Measurements from ENCODE around the gene YAP1.

YAP1 gene

GRCh38 chr11:102157219-102157618 lies 47.0 kb downstream of the YAP1 start:
- DNase-seq (ENCODE audit: low read depth in 2 of 2), result no peak

GRCh38 chr11:102158164-102158735 lies 48.0 kb downstream of the YAP1 start:
- DNase-seq (ENCODE audit: low read depth in 2 of 2), result no peak

DNA sequence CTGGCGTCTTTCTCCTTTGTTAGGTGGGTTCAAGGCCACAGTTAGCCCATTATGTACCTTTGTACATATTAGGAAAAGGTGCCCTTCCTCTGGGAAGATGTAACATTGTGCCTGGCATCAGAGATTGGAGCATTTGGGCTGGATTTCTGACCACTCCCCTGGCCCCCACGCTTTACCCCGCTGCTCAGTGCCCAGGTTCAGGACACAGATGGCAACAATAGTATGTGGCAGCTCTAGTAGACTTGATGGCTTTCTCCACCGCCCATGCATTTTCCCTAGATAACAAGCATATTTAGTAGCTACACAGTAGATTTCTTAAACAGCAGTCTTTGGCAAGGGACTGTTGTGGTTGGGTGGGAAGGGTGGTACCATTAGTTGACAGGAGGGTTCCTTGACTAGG lies 53.1 kb downstream of the YAP1 start:
- DNase-seq (ENCODE audit: low read depth in 2 of 2), result no peak

- DNase-seq (ENCODE audit: low read depth in 2 of 2), result no peak
These were observed 56.2 kb downstream of the YAP1 start for GRCh38 chr11:102166175-102167064.

- no peak for DNase-seq (ENCODE audit: low read depth in 2 of 2)
These were observed 58.2 kb downstream of the YAP1 start for GRCh38 chr11:102168481-102168880.

- no peak for DNase-seq (ENCODE audit: low read depth in 2 of 2)
These were observed 60.9 kb downstream of the YAP1 start for GRCh38 chr11:102171101-102171500.

GRCh38 chr11:102172127-102172848 lies 62.0 kb downstream of the YAP1 start:
- DNase-seq (ENCODE audit: low read depth in 2 of 2), result no peak

GRCh38 chr11:102177126-102177525 lies 66.9 kb downstream of the YAP1 start:
- no peak for DNase-seq (ENCODE audit: low read depth in 2 of 2)

DNA sequence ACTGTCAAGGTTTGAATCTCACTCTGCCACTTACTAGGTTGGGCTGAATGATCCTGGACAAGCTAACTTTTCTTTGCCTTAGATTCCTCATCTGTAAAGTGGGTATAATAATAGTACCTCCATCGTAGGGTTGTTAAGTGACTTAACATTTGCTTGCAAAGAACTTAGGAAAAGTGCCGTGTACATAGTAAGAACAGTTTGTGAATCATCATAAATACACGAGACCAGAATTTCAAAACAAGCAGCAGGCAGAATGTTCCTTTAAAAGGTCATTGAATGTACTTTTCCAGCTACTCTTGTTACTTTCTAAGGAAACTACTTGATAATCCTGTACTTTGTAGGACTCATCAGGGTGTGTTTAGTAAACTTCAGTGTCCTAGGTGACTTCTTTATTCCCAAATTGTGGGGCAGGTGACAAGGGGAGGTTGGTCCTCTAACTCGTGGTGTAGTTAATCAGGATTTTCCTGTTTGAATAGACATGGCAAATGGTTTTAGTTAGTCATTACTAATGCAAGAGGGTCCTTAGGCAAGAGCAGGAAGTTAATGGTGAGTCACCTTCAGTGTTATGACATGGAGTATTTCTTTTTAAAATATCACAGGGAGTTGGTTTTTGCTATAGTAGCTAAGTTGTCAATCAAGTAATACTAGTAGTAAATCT lies 67.9 kb downstream of the YAP1 start:
- no peak for DNase-seq (ENCODE audit: low read depth in 2 of 2)

GRCh38 chr11:102179371-102179770 lies 69.1 kb downstream of the YAP1 start:
- DNase-seq (ENCODE audit: low read depth in 2 of 2), result no peak

- DNase-seq (ENCODE audit: low read depth in 2 of 2), result no peak
These were observed 74.2 kb downstream of the YAP1 start for GRCh38 chr11:102184269-102184987.

DNA sequence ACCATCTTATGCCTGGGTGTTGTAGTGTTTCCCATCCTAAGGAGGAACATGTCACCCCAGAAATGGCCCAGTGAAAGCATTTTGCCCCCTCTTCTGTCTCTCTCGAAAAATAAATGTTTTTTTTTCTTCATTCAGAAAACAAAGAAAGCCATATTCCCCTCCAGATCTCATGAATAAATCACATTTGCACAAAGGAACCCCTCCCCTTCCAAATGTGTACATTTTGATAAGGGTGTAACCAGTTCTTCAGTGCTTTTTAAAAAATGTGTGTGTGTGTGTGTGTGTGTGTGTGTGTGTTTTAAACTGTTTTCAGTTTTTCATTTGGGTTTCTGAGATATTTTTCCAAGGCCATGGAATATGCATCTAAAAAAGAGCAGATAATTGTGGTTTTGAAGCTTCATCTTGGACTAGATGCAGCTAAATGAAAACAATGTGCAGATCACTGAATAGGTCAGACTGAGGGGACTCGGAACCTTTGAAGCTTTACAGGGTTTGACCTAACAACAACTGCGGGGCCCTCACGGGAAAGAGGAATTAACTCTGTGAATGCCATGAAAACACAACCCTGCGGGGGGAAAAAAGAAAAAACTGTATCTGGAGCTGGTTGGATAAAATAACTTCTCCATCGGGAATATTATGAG lies 76.4 kb downstream of the YAP1 start:
- DNase-seq (ENCODE audit: low read depth in 2 of 2), result no peak

- no peak for DNase-seq (ENCODE audit: low read depth in 2 of 2)
These were observed 77.3 kb downstream of the YAP1 start for GRCh38 chr11:102187416-102188151.

DNA sequence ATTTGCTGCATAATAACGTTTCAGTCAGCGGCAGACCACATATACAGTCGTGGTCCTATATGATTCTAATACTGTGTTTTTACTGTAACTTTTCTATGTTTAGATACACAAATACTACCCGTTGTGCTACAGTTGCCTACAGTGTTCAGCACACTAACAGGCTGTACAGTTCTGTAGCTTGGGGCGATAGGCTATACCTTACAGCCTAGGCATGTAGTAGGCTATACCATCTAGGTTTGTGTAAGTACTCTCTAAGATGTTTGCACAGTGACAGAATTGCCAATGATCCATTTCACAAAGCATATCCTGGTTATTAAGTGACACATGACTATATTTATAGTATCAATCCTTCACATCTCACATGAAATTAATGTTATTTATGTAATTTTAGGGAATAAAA lies 78.2 kb downstream of the YAP1 start:
- no peak for DNase-seq (ENCODE audit: low read depth in 2 of 2)

GRCh38 chr11:102191832-102192231 lies 81.6 kb downstream of the YAP1 start:
- DNase-seq (ENCODE audit: low read depth in 2 of 2), result no peak

DNA sequence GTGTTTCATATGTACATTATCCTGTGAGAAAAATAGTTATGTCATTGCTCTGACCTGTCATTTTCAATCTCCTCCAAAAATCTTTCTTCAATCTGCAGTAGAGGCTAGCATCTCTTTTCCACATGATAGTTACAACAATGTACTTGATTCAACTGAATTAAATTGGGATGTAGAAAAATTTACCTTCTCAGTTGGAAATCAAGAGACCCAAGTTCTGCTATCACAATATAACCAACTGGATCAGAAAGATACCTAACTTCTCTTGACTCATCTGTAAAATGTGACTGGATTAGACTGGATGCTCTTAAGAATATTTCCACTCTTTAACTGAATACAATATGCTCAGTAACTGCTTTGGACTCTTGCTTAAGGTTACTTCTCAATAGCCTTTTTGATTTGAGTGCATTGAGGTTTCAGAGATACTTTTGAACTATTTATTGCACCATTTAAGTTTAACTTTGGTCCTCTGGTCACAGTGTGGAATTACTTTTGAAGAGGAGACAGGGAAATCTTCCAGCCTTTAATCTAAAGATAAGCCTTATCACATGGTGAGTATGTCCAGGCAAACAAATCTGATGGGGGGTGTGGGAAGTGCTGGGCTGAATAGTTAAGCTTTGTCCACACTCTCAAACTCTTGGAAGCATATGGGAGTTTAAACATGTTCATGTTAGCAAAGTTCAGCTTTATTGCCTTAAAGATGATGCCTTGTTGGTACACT lies 82.3 kb downstream of the YAP1 start:
- no peak for DNase-seq (ENCODE audit: low read depth in 2 of 2)

DNA sequence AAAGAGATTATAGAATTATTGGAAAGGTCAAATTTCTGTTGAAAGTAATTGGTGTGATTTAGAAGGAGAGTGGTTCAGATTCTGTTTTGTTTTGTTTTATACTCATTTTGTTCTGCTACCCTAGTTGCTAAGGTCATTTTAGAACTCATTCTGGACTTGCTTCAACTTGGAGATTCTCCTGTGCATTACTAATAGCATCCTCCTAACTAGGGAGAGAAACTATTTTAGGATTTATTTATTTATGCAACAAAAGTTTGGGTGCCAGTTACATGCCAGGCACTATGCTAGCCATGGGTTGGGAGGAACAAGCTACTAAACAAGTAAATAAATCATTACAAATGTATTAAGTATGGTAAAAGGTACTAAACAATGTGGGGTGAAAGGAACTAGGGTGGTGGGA lies 84.0 kb downstream of the YAP1 start:
- no peak for DNase-seq (ENCODE audit: low read depth in 2 of 2)

GRCh38 chr11:102194990-102195389 lies 84.7 kb downstream of the YAP1 start:
- DNase-seq (ENCODE audit: low read depth in 2 of 2), result no peak

- DNase-seq (ENCODE audit: low read depth in 2 of 2), result no peak
These were observed 86.1 kb downstream of the YAP1 start for GRCh38 chr11:102196351-102196750.

DNA sequence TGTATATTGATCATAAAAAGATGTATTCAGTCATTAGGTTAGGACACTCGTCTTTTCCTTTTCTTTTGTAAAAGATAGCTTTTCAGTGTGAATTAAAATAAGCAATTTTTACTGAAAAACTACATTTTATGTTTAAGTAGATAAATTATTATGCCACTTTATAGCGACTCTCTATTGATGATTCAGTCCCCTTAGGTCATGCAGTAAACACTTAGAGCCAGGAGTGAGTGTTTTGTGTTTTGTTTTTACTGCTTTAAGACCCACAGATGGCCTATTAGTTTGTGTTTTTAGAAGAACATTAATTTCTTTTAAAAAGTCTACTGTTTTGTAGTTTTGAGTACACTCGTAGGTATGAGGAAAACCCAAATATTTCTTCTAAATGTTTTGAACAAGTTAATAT lies 86.6 kb downstream of the YAP1 start:
- DNase-seq (ENCODE audit: low read depth in 2 of 2), result no peak

Data from stimulated activated CD8-positive, alpha-beta memory T cell treated with anti-CD3 and anti-CD28 coated beads, Interleukin-7, amount 100 ng/mL, for 1 hour (primary cell).